GM12878 (cell line): ENCODE results near the gene CFAP99. TPM values are rescaled to one million over a fixed set of nuclear protein-coding genes. Genes with fewer than 3 reads are reported as not detected.

Experiments used
- ATAC-seq: fragments of 200-7000 bp; cut with Tn5 transposase; 3 replicates; pipeline ENCODE4 v1.9.1; 2020; ENCODE audit warnings: mild to moderate bottlenecking, moderate library complexity
- BruUV-seq: library from RNA; stranded (reverse); fragments of 400-500 nt; replicated peaks from 2 replicates; lab custom pipeline; 2021; lab: Mats Ljungman, UMichigan
- CTCF ChIA-PET: fragments of 300-600 bp; sonication (Branson Sonifier 250); formaldehyde crosslinking; extraction: SDS; loops from one replicate; lab custom pipeline; 2021; ENCODE audit warnings: inconsistent platforms; lab: Yijun Ruan, JAX
- POLR2A ChIA-PET: fragments of 350-600 bp; formaldehyde crosslinking; extraction: SDS; loops from one replicate; lab custom pipeline; 2021; ENCODE audit warnings: inconsistent platforms; lab: Charles Lee
- RAD21 ChIA-PET: fragments of 300-600 bp; sonication (Branson Sonifier 250); formaldehyde crosslinking; loops from one replicate; lab custom pipeline; 2023; ENCODE audit warnings: antibody characterized with exemption; ENCODE audit not compliant: unreplicated experiment; lab: Charles Lee
- SMC1A ChIA-PET: fragments of 300-600 bp; sonication (Branson Sonifier 250); formaldehyde crosslinking; loops from one replicate; lab custom pipeline; 2023; ENCODE audit not compliant: unreplicated experiment, uncharacterized antibody; lab: Charles Lee
- DNase-seq: peaks from one replicate; pipeline ENCODE4 v3.0.0-alpha.2; 2011; ENCODE audit warnings: low read depth, low spot score
- FAIRE-seq: peaks from 3 replicates; lab custom pipeline; 2011; peaks lifted over from hg19 to GRCh38; lab: Jason Lieb, UNC
- H2AFZ ChIP-seq: 2 replicates; pipeline ENCODE4 v1.6.0; 2011; ENCODE audit warnings: low read depth, low read length, control low read depth; ENCODE audit not compliant: control insufficient read depth
- H3K27ac ChIP-seq: 2 replicates; pipeline ENCODE4 v1.5.1; 2011; ENCODE audit warnings: control low read depth; ENCODE audit not compliant: control insufficient read depth, insufficient read depth
- H3K27me3 ChIP-seq, 2 experiments: replicated peaks in 1 of 2; 2 replicates each; pipeline versions ENCODE4 v1.6.0 to v1.6.1; 2011; ENCODE audit warnings: low read length in 1 of 2; ENCODE audit not compliant: control insufficient read depth in 2 of 2, insufficient read depth in 2 of 2
- H3K36me3 ChIP-seq, 2 experiments: 2 replicates each; pipeline ENCODE4 v1.5.1; 2011; ENCODE audit warnings: low read length in 1 of 2; ENCODE audit not compliant: control insufficient read depth in 2 of 2, insufficient read depth in 2 of 2
- H3K4me1 ChIP-seq: 2 replicates; pipeline ENCODE4 v1.6.1; 2011; ENCODE audit warnings: mild to moderate bottlenecking, low read length, moderate library complexity, mixed read lengths; ENCODE audit not compliant: control insufficient read depth, insufficient read depth
- H3K4me2 ChIP-seq: 2 replicates; pipeline ENCODE4 v1.6.0; 2011; ENCODE audit warnings: control low read depth; ENCODE audit not compliant: control insufficient read depth, insufficient read depth
- H3K4me3 ChIP-seq: fragments of 200-600 bp; sonication (generic); 2 replicates; pipeline ENCODE4 v1.5.1; 2016
- H3K79me2 ChIP-seq: 2 replicates; pipeline ENCODE4 v1.6.0; 2011; ENCODE audit warnings: low read length; ENCODE audit not compliant: control insufficient read depth, insufficient read depth
- H3K9ac ChIP-seq: 2 replicates; pipeline ENCODE4 v1.8.0; 2011; ENCODE audit warnings: low read length, control low read depth, mixed read lengths; ENCODE audit not compliant: control insufficient read depth, insufficient read depth
- H3K9me3 ChIP-seq: replicated peaks from 3 replicates; pipeline ENCODE4 v1.5.1; 2011; ENCODE audit warnings: mild to moderate bottlenecking, low read length; ENCODE audit not compliant: control insufficient read depth, insufficient read depth
- H4K20me1 ChIP-seq: 2 replicates; pipeline ENCODE4 v1.6.0; 2011; ENCODE audit not compliant: control insufficient read depth, insufficient read depth
- CREB1 ChIP-seq: IDR thresholded peaks from 2 replicates; pipeline ENCODE4 v1.6.1; 2012; ENCODE audit warnings: low read depth, mild to moderate bottlenecking, inconsistent platforms
- ETV6 ChIP-seq, 2 experiments: fragments of 450-650 bp in 1 of 2; IDR thresholded peaks in 1 of 2; conservative IDR thresholded peaks in 1 of 2; 2 replicates each; pipeline ENCODE4 v1.6.1; 2014; ENCODE audit warnings: antibody characterized with exemption in 1 of 2, borderline replicate concordance in 1 of 2, low read depth in 1 of 2, mild to moderate bottlenecking in 1 of 2, moderate library complexity in 1 of 2
- HCFC1 ChIP-seq: fragments of 150-350 bp; IDR thresholded peaks from 2 replicates; pipeline ENCODE4 v1.6.1; 2014; ENCODE audit warnings: low read length
- IKZF1 ChIP-seq: fragments of 450-650 bp; conservative IDR thresholded peaks from 2 replicates; pipeline ENCODE4 v1.6.1; 2017; ENCODE audit warnings: antibody characterized with exemption, mild to moderate bottlenecking
- IKZF2 ChIP-seq, 2 experiments: fragments of 450-650 bp; IDR thresholded peaks; 2 replicates each; pipeline ENCODE4 v1.6.1; 2017; ENCODE audit warnings: mild to moderate bottlenecking in 2 of 2, moderate library complexity in 2 of 2
- MXI1 ChIP-seq: fragments of 150-350 bp; IDR thresholded peaks from 2 replicates; pipeline ENCODE4 v1.6.1; 2011; ENCODE audit warnings: low read depth, mild to moderate bottlenecking, inconsistent platforms, low read length, improper control_type of control experiment
- MYC ChIP-seq: IDR thresholded peaks from 2 replicates; pipeline ENCODE4 v1.6.1; 2011; ENCODE audit warnings: mild to moderate bottlenecking, low read length, moderate library complexity, inconsistent platforms; ENCODE audit not compliant: insufficient read depth, insufficient replicate concordance, insufficient read length, severe bottlenecking
- NBN ChIP-seq: fragments of 450-650 bp; IDR thresholded peaks from 2 replicates; pipeline ENCODE4 v1.6.1; 2016
- NFYB ChIP-seq: IDR thresholded peaks from 2 replicates; pipeline ENCODE4 v1.6.1; 2011; ENCODE audit warnings: low read depth, mild to moderate bottlenecking, low read length, improper control_type of control experiment, moderate library complexity; ENCODE audit not compliant: insufficient read depth
- NKRF ChIP-seq: fragments of 450-650 bp; conservative IDR thresholded peaks from 2 replicates; pipeline ENCODE4 v1.6.1; 2017; ENCODE audit warnings: mild to moderate bottlenecking, moderate library complexity
- STAT1 ChIP-seq: fragments of 450-650 bp; conservative IDR thresholded peaks from 2 replicates; pipeline ENCODE4 v1.6.1; 2014; ENCODE audit warnings: antibody characterized with exemption, mild to moderate bottlenecking
- TAF1 ChIP-seq: IDR thresholded peaks from 2 replicates; pipeline ENCODE4 v1.6.1; 2011; ENCODE audit warnings: mild to moderate bottlenecking, low read depth, low read length, borderline replicate concordance
- ZNF207 ChIP-seq: fragments of 450-650 bp; IDR thresholded peaks from 2 replicates; pipeline ENCODE4 v1.6.1; 2014; ENCODE audit warnings: antibody characterized with exemption, mild to moderate bottlenecking, borderline replicate concordance
- ZNF274 ChIP-seq: IDR thresholded peaks from one replicate; pipeline ENCODE4 v1.8.0; 2011; ENCODE audit not compliant: insufficient read length, insufficient read depth
- ZNF384 ChIP-seq: IDR thresholded peaks from 2 replicates; pipeline ENCODE4 v1.6.1; 2012; ENCODE audit warnings: low read depth, mild to moderate bottlenecking, low read length, improper control_type of control experiment, borderline replicate concordance
- WGBS: methylation state at CpG from one replicate; pipeline ENCODE4 v1.1.6; 2016; ENCODE audit warnings: low lambda C conversion rate; ENCODE audit not compliant: insufficient replicate concordance, insufficient coverage; ENCODE audit errors: missing lambda C conversion rate; 5-methylcytosine and 5-hydroxymethylcytosine counted together
- in situ Hi-C: fragments of 300-500 bp; cut with MboI; formaldehyde crosslinking; loops from 9 replicates; pipeline ENCODE4 v1.14.3; 2018; ENCODE audit warnings: mixed read lengths
- intact Hi-C: fragments of 100-400 bp; cut with micrococcal nuclease; formaldehyde crosslinking; loops from one replicate; pipeline ENCODE4 v1.14.2; 2022; ENCODE audit not compliant: unreplicated experiment
- polyA plus RNA-seq, 11 experiments: library from polyadenylated mRNA; depleted of rRNA in 4 of 11; unstranded in 6 of 11; stranded (reverse) in 5 of 11; fragments of >200 nt; fragmentation: Nextera tagmentation in 4 of 11; fragmentation: Illumina TruSeq in 1 of 11; extraction: Ambion mirVana in 4 of 11; extraction: Trizol in 1 of 11; gene quantifications; 1 replicate in 1 of 11; 2 replicates in 10 of 11; pipeline versions ENCODE4 v1.2.1 to v1.2.3, GENCODE V29; 2011 to 2016; ENCODE audit warnings: inconsistent platforms in 2 of 11, missing spikeins in 2 of 11, low read depth in 1 of 11
- total RNA-seq, 4 experiments: library from RNA; depleted of rRNA in 3 of 4; stranded (reverse); fragments of >200 nt in 3 of 4; fragmentation: Illumina TruSeq in 1 of 4; extraction: Trizol in 1 of 4; gene quantifications; 2 replicates each; pipeline versions ENCODE4 v1.2.1 to v1.2.3, GENCODE V29; 2013 to 2021

Gene CFAP99
- total and polyA plus RNA-seq, 10 of the 15 experiments (the other 5 are each of a cell fraction or from before 2014, with no cell fraction given), result not detected

- Histone ChIP-seq H3K4me3 (no peak overlapping the region), H3K4me2 (no peak overlapping the region), H3K9me3 (peaks cover 1% of the 10 kb centered on the region; the same call in 1 of the 3 replicates)
- no peak for ATAC-seq
- BruUV-seq, result no TSS peak
- 60% methylated on average over 14 of the region's 14 CpGs for WGBS
- TF ChIP-seq NKRF (no peak), TAF1 (no peak), MXI1 (no peak)
- TF ChIP-seq, all 136 proteins: peak for 0
- no peak overlapping the region for H3K27ac ChIP-seq
- ChIA-PET CTCF (interaction anchor here (0.7 kb wide), 1 partner anchor 25 kb away, joined by 3 read pairs; no protein-coding TSS in a partner anchor), POLR2A (interaction anchor here (0.5 kb wide), 1 partner anchor 66 kb away, joined by 3 read pairs; no protein-coding TSS in a partner anchor), SMC1A (no interaction called here), RAD21 (interaction anchor here (0.7 kb wide), 1 partner anchor 153 kb away, joined by 3 read pairs; no protein-coding TSS in a partner anchor)
- H4K20me1 ChIP-seq, result no peaks in the 10 kb centered on the region
- no peak overlapping the region for H2AFZ ChIP-seq
- no peak for FAIRE-seq
- intact Hi-C loops (no loop called here), in situ Hi-C loops (no loop called here)
- H3K27me3 ChIP-seq, result no peaks in the 10 kb centered on the region
- no peak overlapping the region for H3K9ac ChIP-seq
- no peaks in the 10 kb centered on the region for H3K79me2 ChIP-seq
- no peak for DNase-seq
- no peaks in the 10 kb centered on the region for H3K36me3 ChIP-seq
- no peaks in the 10 kb centered on the region for H3K4me1 ChIP-seq
Observed at GRCh38 chr4:2377241-2377640, 41.5 kb upstream of the CFAP99 start.

- ChIA-PET SMC1A (no interaction called here), POLR2A (no interaction called here), CTCF (no interaction called here), RAD21 (no interaction called here)
- Histone ChIP-seq H2AFZ (no peak overlapping the region), H3K9ac (no peak overlapping the region), H3K9me3 (peaks cover 1% of the 10 kb centered on the region; the same call in 1 of the 3 replicates), H3K27me3 (no peaks in the 10 kb centered on the region), H4K20me1 (0 out of 2 replicates have a peak, but pooled peaks cover under 1% of the 10 kb centered on the region), H3K4me1 (no peaks in the 10 kb centered on the region), H3K79me2 (no peaks in the 10 kb centered on the region), H3K4me3 (no peak overlapping the region), H3K27ac (no peak overlapping the region), H3K4me2 (no peak overlapping the region), H3K36me3 (no peaks in the 10 kb centered on the region)
- DNase-seq, result no peak
- 58% methylated on average over 5 of the region's 5 CpGs for WGBS
- no peak for ATAC-seq
- TF ChIP-seq ZNF207, result no peak
- no peak for TF ChIP-seq IKZF2 (IDR thresholded peaks at IDR 0.05)
- no peak for TF ChIP-seq NBN
- TF ChIP-seq NFYB, result no peak
- no peak for TF ChIP-seq HCFC1
- no peak for TF ChIP-seq ZNF384
- TF ChIP-seq ETV6 (conservative IDR thresholded peaks at IDR 0.05 in 1 of 2, IDR thresholded peaks at IDR 0.05 in 1 of 2; ENCODE audit: borderline replicate concordance in 1 of 2, low read depth in 1 of 2), result no peak
- TF ChIP-seq STAT1, result no peak
- no peak for TF ChIP-seq CREB1
- no peak for TF ChIP-seq ZNF274
- TF ChIP-seq IKZF1, result no peak
- TF ChIP-seq MYC, result no peak
- FAIRE-seq, result no peak
- no TSS peak for BruUV-seq
- intact Hi-C loops (no loop called here), in situ Hi-C loops (no loop called here)
Observed at GRCh38 chr4:2378401-2378800, 40.4 kb upstream of the CFAP99 start.
